NCI-H2107 treated with DMSO at 0.1 percent for 48 hours (cell line): Measurements from ENCODE around the gene PEPD.

Experiments used
- DNase-seq: peaks from one replicate; lab custom pipeline; 2025; ENCODE audit not compliant: unreplicated experiment; lab: John Stamatoyannopoulos, UW

PEPD gene

GRCh38 chr19:33408538-33409434, 112.8 kb downstream of the PEPD start:
- DNase-seq = no peak

- no peak for DNase-seq
Observed at GRCh38 chr19:33408116-33408515, 113.5 kb downstream of the PEPD start.

- DNase-seq = no peak
Observed at GRCh38 chr19:33407716-33408115, 113.9 kb downstream of the PEPD start.

- DNase-seq = no peak
Observed at GRCh38 chr19:33407140-33407551, 114.4 kb downstream of the PEPD start.

DNA sequence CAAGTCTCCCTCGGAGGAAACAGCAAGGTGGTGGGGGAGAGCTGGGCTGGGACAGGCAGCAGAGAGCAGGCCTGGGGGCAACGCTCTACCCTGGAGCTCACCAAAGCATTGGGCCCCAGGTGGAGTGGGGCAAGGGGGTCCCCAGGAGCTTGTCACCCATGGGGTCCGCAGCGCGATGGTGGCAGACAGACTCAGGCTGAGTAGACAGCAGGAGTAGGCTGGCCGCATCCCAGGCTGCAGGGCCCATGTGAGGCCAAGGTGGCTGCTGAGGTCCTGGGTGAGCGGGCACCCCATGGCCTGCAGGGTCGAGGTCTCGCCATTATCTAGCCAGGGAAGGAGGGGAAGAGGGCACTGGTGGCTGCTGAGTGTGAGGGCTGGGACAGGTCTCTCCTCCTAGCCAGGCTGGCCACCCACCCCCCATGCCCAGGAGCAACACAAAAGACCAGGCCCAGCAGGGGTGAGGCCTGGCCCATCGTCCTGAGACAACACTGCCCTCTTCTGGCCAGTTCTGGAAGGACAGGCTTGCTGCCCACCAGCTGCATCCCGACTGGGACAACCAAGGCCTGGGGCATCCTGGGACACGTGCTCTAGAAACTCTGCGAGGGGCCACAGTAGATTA, 115.0 kb downstream of the PEPD start:
- no peak for DNase-seq

DNA sequence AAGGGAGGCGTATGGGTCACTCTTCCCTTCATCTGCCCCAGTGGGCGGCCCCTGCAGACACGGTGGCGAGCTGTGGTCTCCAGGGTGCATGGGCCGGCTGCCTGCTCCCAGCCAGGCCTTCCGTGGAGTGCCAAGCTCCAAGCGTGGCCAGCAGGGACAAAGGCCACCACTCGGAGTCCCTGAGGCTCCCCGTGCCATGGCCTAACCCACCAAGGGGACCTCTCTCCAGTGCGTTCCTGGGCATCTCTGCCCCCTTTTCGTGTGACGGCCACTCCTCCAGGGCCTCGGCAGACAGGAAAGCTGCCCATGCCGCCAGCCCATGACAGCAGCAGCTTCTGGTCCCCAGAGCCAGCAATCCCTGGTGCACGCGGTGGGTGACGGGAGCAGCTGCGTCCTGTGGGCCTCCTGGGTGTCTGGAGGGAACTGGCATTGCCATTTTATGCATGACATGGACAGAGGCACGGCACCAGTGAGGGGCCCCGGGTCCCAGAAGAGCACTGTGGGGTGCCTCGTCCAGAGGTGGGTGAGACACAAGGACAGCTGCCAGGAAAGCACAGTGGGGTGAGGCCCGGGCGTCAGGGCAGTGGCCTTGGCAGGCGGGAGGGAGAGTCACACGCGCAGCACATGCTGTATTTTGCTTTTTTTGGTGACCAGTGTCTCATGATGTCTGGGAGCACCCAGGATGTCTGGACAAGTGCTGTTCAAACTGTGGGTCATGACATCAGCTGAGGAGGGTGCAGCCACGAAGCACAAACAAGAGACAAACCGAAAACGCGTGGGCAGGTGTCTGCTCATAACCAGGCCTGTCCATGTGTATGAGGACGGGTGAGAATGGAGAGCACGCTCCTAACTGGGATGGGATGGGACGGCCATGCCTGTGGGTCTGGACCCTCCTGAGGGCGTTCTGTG, 115.8 kb downstream of the PEPD start:
- no peak for DNase-seq

DNA sequence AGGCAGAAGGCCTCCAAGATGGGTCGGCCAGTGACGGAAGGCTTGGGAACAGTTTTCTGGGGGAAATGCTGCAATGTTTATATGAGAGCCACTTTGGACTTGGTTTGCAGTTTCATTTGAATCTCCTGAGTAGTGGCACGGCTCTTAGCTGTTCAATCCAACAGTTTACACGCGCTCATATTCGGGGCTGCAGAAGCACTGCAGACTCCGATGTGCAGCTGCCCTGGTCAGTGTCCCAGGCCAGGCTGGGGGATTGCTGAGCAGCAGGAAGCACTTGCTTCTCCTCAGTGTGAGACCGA, 116.4 kb downstream of the PEPD start:
- no peak for DNase-seq

GRCh38 chr19:33404506-33405253, 116.9 kb downstream of the PEPD start:
- no peak for DNase-seq

- DNase-seq = no peak
Observed at GRCh38 chr19:33403973-33404304, 117.7 kb downstream of the PEPD start.

GRCh38 chr19:33403221-33403972, 118.2 kb downstream of the PEPD start:
- no peak for DNase-seq

- DNase-seq = no peak
Observed at GRCh38 chr19:33402421-33403220, 119.0 kb downstream of the PEPD start.

DNA sequence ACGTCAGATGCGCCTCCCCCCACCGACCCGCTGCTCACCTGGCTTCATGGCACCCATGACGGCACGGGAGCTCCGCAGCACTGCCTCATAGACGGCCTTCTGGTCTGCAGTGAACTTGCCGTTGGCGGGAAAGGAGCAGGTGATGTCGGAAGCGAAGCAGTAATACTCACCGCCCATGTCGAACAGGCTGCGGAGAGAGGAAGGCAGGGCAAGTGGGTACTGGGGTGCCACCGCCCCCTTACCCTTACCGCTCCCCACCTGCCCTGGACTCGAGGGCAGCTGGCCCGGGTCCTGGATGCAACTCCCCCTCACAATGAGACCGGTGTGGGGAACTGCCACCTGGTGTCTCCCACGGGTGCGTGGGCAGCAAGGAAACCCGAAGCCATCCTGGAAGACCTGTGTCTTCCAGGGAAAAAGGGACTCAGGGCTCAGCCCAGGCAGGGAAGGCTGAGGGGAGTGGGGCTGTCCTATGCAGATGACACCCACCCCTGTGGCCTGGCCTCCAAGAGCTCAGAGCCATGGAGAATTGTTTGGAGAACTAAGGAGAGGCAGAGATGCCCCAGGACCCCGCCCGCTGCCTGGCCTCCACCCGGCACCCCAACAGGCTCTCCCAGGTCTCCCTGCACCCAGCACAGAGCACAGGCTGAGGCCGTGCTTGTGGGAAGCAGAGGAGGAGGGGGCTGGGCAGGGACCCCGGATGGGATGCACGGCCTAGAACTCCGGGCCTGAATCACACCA, 119.7 kb downstream of the PEPD start:
- no peak for DNase-seq

GRCh38 chr19:33400856-33401682, 120.5 kb downstream of the PEPD start:
- no peak for DNase-seq

DNA sequence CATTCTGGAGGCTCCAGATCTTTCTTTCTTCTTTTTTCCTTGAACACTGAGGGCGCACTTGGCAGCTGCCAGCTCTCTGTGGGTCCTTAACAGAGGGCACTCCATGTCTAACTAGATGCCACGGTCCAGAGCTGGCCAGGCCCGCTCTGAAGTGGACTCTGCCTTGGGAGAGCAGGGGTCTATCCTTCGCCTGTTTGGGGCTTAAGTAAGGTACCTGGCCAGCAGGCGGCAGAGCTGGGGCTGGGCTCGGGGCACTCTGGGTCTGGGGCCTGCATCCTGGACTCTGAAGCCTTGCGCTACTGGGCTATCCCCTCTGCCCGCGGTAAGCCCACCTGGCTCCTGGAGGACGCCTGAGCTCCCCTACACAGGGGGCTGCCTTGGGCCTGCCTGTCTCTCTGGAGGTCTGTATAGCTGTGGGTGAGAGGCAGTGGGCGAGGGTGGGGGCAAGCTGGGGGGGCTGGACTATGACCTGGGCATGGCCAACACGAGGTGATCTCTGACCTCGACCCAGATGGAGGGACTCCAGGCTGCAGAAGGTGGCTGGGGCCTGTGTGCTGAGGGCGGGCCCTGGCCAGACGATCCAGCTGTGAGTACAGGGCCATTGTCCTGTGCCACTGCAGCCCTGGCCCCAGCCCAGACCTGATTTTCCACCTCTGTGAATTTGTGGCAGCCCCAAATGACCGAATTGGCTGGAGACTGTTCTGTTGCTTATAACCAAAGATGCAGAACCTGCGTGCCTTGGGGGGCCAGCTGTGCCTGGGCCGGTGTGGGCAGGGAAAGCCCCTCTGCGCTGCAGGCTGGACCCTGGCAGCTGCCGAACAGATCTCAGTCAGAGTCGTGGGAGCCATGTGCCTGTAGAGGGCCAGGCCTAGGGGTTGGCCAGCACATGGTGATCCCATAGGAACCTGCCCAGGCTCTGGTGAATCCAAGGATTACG, 121.6 kb downstream of the PEPD start:
- DNase-seq = no peak

GRCh38 chr19:33399081-33399744, 122.4 kb downstream of the PEPD start:
- no peak for DNase-seq

- DNase-seq = no peak
Observed at GRCh38 chr19:33398361-33399060, 123.1 kb downstream of the PEPD start.
